Measurements from ENCODE around the gene HLA-DOB.
"Not testable (repeated sequence)": the region's sequence is repeated elsewhere in the genome, so short reads cannot be mapped to it uniquely, and the experiment has no call there.

The HLA-DOB gene

GRCh38 chr6:32805404-32805803 is 11.4 kb downstream of the HLA-DOB start:
- not testable (repeated sequence) for H3K36me3 ChIP-seq (ENCODE audit: control insufficient read depth, insufficient read depth, low read length, severe bottlenecking); H3K9me3 ChIP-seq (ENCODE audit: control insufficient read depth, low read length); DNase-seq (ENCODE audit: low read depth); H3K9ac ChIP-seq (ENCODE audit: low read length); H3K4me3 ChIP-seq (ENCODE audit: low read length); H3K4me1 ChIP-seq (ENCODE audit: control insufficient read depth, insufficient read depth, low read length)
- H3K27me3 ChIP-seq (replicated peaks; ENCODE audit: control insufficient read depth, insufficient read depth, low read length): peaks cover 14% of the 10 kb centered on the region

- Histone ChIP-seq H3K4me3 (ENCODE audit: low read length) (no peak overlapping the region), H3K9me3 (ENCODE audit: control insufficient read depth, low read length) (peaks cover 19% of the 10 kb centered on the region), H3K4me1 (ENCODE audit: control insufficient read depth, insufficient read depth, low read length) (no peaks in the 10 kb centered on the region), H3K27me3 (replicated peaks; ENCODE audit: control insufficient read depth, insufficient read depth, low read length) (peaks cover 19% of the 10 kb centered on the region), H3K9ac (ENCODE audit: low read length) (no peak overlapping the region), H3K36me3 (ENCODE audit: control insufficient read depth, insufficient read depth, low read length, severe bottlenecking) (no peaks in the 10 kb centered on the region)
- DNase-seq (ENCODE audit: low read depth): no peak
Observed at GRCh38 chr6:32803416-32803815, 13.4 kb downstream of the HLA-DOB start.

GRCh38 chr6:32799740-32800139 is 17.1 kb downstream of the HLA-DOB start:
- H3K9ac ChIP-seq (ENCODE audit: low read length): no peak overlapping the region
- H3K27me3 ChIP-seq (replicated peaks; ENCODE audit: control insufficient read depth, insufficient read depth, low read length): peaks cover 38% of the 10 kb centered on the region
- peaks cover 10% of the 10 kb centered on the region for H3K4me1 ChIP-seq (ENCODE audit: control insufficient read depth, insufficient read depth, low read length)
- H3K4me3 ChIP-seq (ENCODE audit: low read length): no peak overlapping the region
- H3K36me3 ChIP-seq (ENCODE audit: control insufficient read depth, insufficient read depth, low read length, severe bottlenecking): no peaks in the 10 kb centered on the region
- no peak for DNase-seq (ENCODE audit: low read depth)
- H3K9me3 ChIP-seq (ENCODE audit: control insufficient read depth, low read length): peaks cover 19% of the 10 kb centered on the region

GRCh38 chr6:32799168-32799567 is 17.6 kb downstream of the HLA-DOB start:
- H3K9me3 ChIP-seq (ENCODE audit: control insufficient read depth, low read length): peaks cover 19% of the 10 kb centered on the region
- peaks cover 10% of the 10 kb centered on the region for H3K4me1 ChIP-seq (ENCODE audit: control insufficient read depth, insufficient read depth, low read length)
- no peak overlapping the region for H3K9ac ChIP-seq (ENCODE audit: low read length)
- no peaks in the 10 kb centered on the region for H3K36me3 ChIP-seq (ENCODE audit: control insufficient read depth, insufficient read depth, low read length, severe bottlenecking)
- peaks cover 38% of the 10 kb centered on the region for H3K27me3 ChIP-seq (replicated peaks; ENCODE audit: control insufficient read depth, insufficient read depth, low read length)
- DNase-seq (ENCODE audit: low read depth): no peak
- H3K4me3 ChIP-seq (ENCODE audit: low read length): no peak overlapping the region

- peak; percentile 85 for DNase-seq (ENCODE audit: low read depth)
- Histone ChIP-seq H3K4me1 (ENCODE audit: control insufficient read depth, insufficient read depth, low read length) (peaks cover 10% of the 10 kb centered on the region), H3K4me3 (ENCODE audit: low read length) (peak overlapping the region; percentile 77), H3K27me3 (replicated peaks; ENCODE audit: control insufficient read depth, insufficient read depth, low read length) (peaks cover 53% of the 10 kb centered on the region), H3K36me3 (ENCODE audit: control insufficient read depth, insufficient read depth, low read length, severe bottlenecking) (no peaks in the 10 kb centered on the region), H3K9ac (ENCODE audit: low read length) (peak overlapping the region; percentile 60), H3K9me3 (ENCODE audit: control insufficient read depth, low read length) (peaks cover 13% of the 10 kb centered on the region)
Observed at GRCh38 chr6:32796848-32797776, 19.7 kb downstream of the HLA-DOB start.

GRCh38 chr6:32794510-32794909 is 22.3 kb downstream of the HLA-DOB start:
- no peak overlapping the region for H3K4me3 ChIP-seq (ENCODE audit: low read length)
- DNase-seq (ENCODE audit: low read depth): no peak
- H3K4me1 ChIP-seq (ENCODE audit: control insufficient read depth, insufficient read depth, low read length): peaks cover 10% of the 10 kb centered on the region
- H3K9me3 ChIP-seq (ENCODE audit: control insufficient read depth, low read length): peaks cover 7% of the 10 kb centered on the region
- no peak overlapping the region for H3K9ac ChIP-seq (ENCODE audit: low read length)
- H3K27me3 ChIP-seq (replicated peaks; ENCODE audit: control insufficient read depth, insufficient read depth, low read length): peaks cover 59% of the 10 kb centered on the region
- no peaks in the 10 kb centered on the region for H3K36me3 ChIP-seq (ENCODE audit: control insufficient read depth, insufficient read depth, low read length, severe bottlenecking)

- H3K4me3 ChIP-seq (ENCODE audit: low read length): no peak overlapping the region
- no peaks in the 10 kb centered on the region for H3K9me3 ChIP-seq (ENCODE audit: control insufficient read depth, low read length)
- H3K4me1 ChIP-seq (ENCODE audit: control insufficient read depth, insufficient read depth, low read length): peaks cover 10% of the 10 kb centered on the region
- no peak overlapping the region for H3K9ac ChIP-seq (ENCODE audit: low read length)
- no peaks in the 10 kb centered on the region for H3K36me3 ChIP-seq (ENCODE audit: control insufficient read depth, insufficient read depth, low read length, severe bottlenecking)
- H3K27me3 ChIP-seq (replicated peaks; ENCODE audit: control insufficient read depth, insufficient read depth, low read length): peaks cover 59% of the 10 kb centered on the region
- DNase-seq (ENCODE audit: low read depth): no peak
Observed at GRCh38 chr6:32792901-32793435, 23.8 kb downstream of the HLA-DOB start.

GRCh38 chr6:32790306-32790705 is 26.5 kb downstream of the HLA-DOB start:
- Histone ChIP-seq H3K9me3 (ENCODE audit: control insufficient read depth, low read length) (peaks cover 5% of the 10 kb centered on the region), H3K4me1 (ENCODE audit: control insufficient read depth, insufficient read depth, low read length) (no peaks in the 10 kb centered on the region), H3K9ac (ENCODE audit: low read length) (no peak overlapping the region), H3K36me3 (ENCODE audit: control insufficient read depth, insufficient read depth, low read length, severe bottlenecking) (no peaks in the 10 kb centered on the region), H3K27me3 (replicated peaks; ENCODE audit: control insufficient read depth, insufficient read depth, low read length) (peaks cover 58% of the 10 kb centered on the region), H3K4me3 (ENCODE audit: low read length) (no peak overlapping the region)
- DNase-seq (ENCODE audit: low read depth): no peak

- Histone ChIP-seq H3K4me3 (ENCODE audit: low read length) (no peak overlapping the region), H3K9ac (ENCODE audit: low read length) (no peak overlapping the region), H3K27me3 (replicated peaks; ENCODE audit: control insufficient read depth, insufficient read depth, low read length) (peaks cover 14% of the 10 kb centered on the region), H3K4me1 (ENCODE audit: control insufficient read depth, insufficient read depth, low read length) (no peaks in the 10 kb centered on the region), H3K9me3 (ENCODE audit: control insufficient read depth, low read length) (peaks cover 15% of the 10 kb centered on the region), H3K36me3 (ENCODE audit: control insufficient read depth, insufficient read depth, low read length, severe bottlenecking) (no peaks in the 10 kb centered on the region)
- DNase-seq (ENCODE audit: low read depth): peak; percentile 72
Observed at GRCh38 chr6:32785781-32786533, 30.8 kb downstream of the HLA-DOB start.

GRCh38 chr6:32782923-32783322 is 33.9 kb downstream of the HLA-DOB start:
- H3K4me3 ChIP-seq (ENCODE audit: low read length); H3K36me3 ChIP-seq (ENCODE audit: control insufficient read depth, insufficient read depth, low read length, severe bottlenecking); H3K9ac ChIP-seq (ENCODE audit: low read length); DNase-seq (ENCODE audit: low read depth); H3K4me1 ChIP-seq (ENCODE audit: control insufficient read depth, insufficient read depth, low read length): not testable (repeated sequence)
- Histone ChIP-seq H3K9me3 (ENCODE audit: control insufficient read depth, low read length) (peaks cover 20% of the 10 kb centered on the region), H3K27me3 (replicated peaks; ENCODE audit: control insufficient read depth, insufficient read depth, low read length) (peaks cover 21% of the 10 kb centered on the region)

- Histone ChIP-seq H3K9ac (ENCODE audit: low read length) (no peak overlapping the region), H3K27me3 (replicated peaks; ENCODE audit: control insufficient read depth, insufficient read depth, low read length) (peaks cover 21% of the 10 kb centered on the region)
Observed at GRCh38 chr6:32779036-32779435, 37.8 kb downstream of the HLA-DOB start.

More at GRCh38 chr6:32779036-32779435, 37.8 kb downstream of the HLA-DOB start:
- peaks cover 16% of the 10 kb centered on the region for H3K9me3 ChIP-seq (ENCODE audit: control insufficient read depth, low read length)
- H3K4me3 ChIP-seq (ENCODE audit: low read length): no peak overlapping the region
- no peaks in the 10 kb centered on the region for H3K36me3 ChIP-seq (ENCODE audit: control insufficient read depth, insufficient read depth, low read length, severe bottlenecking)
- no peaks in the 10 kb centered on the region for H3K4me1 ChIP-seq (ENCODE audit: control insufficient read depth, insufficient read depth, low read length)
- DNase-seq (ENCODE audit: low read depth): no peak
